GM21528 (cell line): ENCODE measurements around the gene NOC4L.

Source experiments
- ATAC-seq: cut with Tn5 transposase; IDR thresholded peaks from one replicate; pipeline ENCODE4 v1.9.1; 2021; ENCODE audit warnings: mild to moderate bottlenecking, moderate library complexity; ENCODE audit not compliant: unreplicated experiment, low FRiP score

NOC4L gene

DNA sequence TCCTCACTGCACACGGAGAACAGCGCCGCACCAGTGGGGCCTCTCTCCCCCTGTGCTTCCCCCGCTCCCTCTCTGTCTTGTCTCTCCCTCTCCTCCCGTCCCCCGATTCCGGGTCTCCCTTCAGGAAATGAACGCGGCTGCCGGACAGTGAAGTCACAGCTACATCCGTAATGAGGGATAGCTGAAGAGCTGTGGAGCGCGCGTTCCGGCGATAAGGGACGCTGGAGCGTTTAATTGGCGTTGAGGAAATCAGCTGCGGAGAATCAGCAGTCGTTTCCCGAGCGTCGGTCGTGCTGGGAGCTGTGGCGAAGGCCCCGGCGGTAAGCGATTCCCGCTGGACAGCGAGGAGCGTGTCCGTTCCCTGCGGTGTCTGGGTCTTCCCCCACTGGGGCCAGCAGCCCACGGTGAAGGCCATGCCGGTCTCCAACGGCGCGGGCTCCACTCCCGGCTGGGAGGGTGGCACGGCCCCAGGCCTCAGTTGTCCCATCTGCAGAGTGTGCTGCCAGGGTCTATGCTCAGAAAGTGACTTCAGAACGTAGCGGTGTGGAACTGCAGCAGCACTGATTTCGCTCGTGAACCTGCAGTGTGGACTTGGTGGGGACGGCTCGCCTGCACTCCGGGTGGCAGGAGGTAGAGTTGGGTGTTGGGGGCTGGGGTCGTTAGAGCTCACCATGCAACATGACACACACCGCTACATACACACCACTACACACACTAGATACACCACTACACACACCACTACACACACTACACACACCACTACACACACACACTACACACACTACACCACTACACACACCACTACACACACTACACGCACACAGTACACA lies 10.9 kb downstream of the NOC4L start:
- ATAC-seq: no peak

DNA sequence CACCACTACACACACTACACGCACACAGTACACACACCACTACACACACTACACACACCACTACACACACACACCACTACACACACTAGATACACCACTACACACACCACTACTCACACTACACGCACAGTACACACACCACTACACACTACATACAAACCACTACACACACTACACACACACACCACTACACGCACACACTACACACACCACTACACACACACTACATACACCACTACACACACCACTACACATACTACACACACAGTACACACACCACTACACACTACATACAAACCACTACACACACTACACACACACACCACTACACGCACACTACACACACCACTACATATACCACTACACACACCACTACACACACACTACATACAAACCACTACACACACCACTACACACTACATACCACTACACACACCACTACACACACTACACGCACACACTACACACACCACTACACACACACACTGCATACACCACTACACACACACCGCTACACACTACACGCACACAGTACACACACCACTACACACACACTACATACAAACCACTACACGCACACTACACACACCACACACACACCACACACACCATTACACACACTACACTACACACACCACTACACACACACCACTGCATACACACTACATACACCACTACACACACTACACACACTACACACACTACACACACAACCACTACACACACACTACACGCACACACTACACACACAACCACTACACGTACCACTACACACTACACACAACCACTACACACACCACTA lies 11.7 kb downstream of the NOC4L start:
- no peak for ATAC-seq

DNA sequence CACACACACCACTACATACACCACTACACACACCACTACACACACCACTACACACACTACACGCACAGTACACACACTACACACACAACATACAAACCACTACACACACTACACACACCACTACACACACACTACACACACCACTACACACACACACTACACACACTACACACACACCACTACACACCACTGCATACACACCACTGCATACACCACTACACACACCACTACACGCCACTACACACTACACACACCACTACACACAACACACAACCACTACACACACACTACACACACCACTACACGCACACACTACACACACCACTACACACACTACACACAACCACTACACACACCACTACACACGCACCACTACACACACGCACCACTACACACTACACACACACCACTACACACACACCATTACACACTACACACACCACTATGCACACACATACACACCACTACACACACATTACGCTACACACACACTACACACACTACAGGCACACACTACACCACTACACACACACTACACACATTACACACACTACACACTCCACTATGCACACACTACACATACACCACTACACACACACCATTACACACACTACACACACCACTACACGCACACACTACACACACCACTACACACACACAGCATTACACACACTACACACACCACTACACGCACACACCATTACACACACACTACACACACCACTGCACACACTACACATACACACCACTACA lies 12.5 kb downstream of the NOC4L start:
- ATAC-seq: no peak

GRCh38 chr12:132157733-132158409 lies 13.6 kb downstream of the NOC4L start:
- no peak for ATAC-seq

DNA sequence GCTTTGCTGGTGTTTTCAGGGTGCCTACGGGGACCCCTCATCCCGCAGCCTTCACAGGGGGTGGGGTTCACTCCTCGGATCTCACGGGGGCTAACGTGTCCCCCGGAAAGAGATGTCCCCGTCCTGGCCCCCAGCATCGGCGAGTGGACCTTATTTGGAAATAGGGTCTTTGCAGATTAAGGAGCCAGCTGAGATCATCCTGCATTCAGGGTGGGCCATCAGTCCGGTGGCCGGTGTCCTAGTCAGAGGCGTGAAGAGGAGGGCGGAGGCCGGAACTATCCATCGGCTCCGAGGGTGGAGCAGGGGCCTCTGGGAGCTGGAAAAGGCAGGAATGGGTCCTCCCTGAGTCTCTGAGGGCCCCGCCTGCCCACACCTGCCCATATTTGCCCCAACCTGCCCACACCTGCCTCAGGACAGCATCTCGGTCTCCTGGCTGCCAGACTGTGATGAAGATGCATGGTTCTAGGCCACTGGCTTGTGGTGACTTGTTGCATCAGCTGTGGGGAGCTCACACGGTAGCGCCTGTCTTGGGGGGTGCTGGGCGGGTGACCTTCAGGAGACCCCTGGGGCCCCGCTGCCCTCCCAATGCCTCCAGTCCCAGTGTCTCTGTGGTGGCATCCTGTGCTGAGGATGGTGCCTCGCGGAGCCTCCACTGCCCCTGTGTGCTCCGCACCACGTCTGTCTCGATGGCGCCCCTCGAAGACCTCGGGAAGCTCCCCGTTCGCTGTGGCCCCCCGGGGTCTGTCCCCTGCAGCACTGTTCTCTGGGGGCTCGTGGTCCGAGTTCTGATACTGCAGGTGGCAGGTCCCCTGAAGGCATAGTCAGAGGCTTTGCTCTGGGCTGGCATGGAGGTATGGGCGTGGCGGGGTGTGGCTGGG lies 14.7 kb downstream of the NOC4L start:
- ATAC-seq: no peak

DNA sequence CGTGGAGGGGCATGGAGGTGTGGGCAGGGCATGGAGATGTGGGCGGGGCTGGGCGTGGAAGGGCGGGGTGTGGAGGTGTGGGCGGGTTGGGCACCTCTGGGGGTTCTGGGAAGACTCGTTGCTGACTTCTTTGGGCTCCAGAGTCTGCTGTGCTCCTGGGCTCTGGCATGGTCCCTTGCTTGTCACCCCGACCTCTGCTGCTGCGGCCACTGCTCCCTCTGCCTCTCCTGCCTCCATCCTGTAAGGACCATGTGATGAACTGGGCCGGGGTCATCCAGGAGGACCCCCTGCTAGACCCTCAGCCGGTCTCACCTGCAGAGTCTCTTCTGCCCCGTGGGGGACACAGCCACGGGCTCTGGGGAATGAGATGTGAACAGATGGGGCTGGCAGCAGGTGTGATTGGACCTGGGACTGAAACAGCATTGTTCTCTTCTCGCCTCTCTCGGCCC lies 15.3 kb downstream of the NOC4L start:
- ATAC-seq: no peak

- no peak for ATAC-seq
Observed at GRCh38 chr12:132160016-132160415, 15.8 kb downstream of the NOC4L start.

GRCh38 chr12:132160601-132161035 lies 16.4 kb downstream of the NOC4L start:
- ATAC-seq: no peak

- no peak for ATAC-seq
Observed at GRCh38 chr12:132161036-132161781, 17.0 kb downstream of the NOC4L start.

DNA sequence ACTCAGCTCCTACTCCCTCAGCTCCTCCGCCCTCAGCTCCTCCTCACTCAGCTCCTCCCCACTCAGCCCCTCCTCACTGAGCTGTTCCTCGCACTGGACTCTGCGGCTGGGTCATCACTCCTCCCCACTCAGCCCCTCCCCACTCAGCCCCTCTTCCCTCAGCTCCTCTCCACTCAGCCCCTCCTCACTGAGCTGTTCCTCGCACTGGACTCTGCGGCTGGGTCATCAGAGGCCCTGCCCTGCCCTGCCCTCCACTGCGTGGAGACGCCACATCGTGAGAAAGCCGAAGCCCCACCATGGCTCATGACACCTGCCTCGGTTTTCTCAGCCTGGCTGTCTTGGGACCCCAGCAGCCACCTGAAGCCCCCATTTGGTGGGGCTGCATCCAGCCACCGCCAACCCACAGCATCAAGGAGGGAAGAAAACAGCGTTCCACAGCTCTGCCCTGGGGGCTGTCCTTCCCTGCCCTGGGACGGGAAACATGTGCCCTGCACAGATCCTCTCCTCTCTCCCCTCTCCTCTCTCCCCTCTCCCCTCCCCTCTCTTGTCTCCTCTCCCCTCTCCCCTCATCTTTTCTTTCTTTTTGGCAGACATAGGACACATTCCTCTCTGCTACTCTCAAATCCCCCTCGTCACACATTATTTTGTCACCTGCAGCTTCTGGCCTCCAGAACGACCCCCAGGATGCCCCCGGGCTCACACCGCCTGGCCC lies 17.7 kb downstream of the NOC4L start:
- ATAC-seq: no peak

DNA sequence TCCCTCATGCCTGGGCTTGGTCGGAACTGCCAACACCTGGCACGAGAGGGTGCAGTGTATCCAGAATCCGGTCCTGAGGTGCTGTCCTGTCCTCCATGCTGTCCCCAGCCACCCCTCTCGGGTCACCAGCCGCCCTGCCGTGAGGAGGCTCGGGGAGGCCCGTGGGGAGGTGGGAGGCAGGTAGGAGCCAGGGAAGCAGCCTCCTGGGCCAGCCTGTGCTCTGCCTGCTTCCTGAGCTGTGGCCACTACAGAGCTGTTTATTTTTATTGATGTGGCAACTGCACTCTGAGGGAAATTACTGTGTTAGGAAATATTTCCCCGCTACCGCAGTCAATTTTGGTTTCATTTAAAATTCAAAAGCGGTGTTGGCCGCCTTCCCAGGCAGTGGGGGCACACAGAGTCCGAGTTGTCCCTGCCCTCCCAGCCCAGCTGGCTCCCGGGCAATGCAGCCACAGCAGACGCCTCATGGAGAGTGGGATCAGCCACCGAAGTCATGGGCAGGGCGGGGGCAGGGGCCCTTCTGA lies 18.3 kb downstream of the NOC4L start:
- ATAC-seq: no peak

- no peak for ATAC-seq
Observed at GRCh38 chr12:132163041-132163910, 19.0 kb downstream of the NOC4L start.

DNA sequence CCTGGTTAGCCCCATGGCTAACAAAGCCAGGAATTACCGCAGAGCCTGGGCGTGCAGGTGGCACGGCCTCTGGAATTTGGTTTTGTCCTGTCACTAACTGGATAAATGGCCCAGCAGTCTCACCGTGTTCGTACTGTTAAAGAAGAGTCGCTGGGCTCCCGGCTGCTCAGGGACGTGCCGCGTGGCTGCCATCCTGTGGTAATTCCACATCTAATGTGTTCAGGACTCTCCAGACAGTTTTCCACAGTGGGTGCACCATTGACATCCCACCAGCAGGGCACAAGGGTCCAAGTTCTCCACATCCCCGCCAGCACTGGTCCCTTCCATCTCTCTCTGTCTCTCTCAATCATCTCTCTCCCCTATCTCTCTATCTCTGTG lies 19.6 kb downstream of the NOC4L start:
- no peak for ATAC-seq

DNA sequence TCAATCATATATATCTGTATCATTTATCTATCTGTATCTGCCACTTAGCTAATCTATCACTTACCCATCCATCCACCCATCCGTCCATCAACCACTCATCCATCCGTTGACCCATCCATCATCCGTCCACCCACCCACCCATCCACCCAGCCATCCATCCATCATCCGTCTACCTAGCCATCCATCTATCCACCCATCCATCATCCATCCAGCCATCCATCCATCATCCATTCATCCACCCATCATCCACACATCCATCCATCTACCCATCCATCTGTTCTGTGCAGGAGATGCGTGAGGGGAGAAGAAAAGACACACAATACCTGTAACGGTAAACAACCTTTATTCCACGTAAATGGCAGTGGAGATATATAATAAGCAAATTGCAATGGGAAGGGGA lies 20.2 kb downstream of the NOC4L start:
- ATAC-seq: no peak

GRCh38 chr12:132165584-132165983 lies 21.3 kb downstream of the NOC4L start:
- no peak for ATAC-seq

DNA sequence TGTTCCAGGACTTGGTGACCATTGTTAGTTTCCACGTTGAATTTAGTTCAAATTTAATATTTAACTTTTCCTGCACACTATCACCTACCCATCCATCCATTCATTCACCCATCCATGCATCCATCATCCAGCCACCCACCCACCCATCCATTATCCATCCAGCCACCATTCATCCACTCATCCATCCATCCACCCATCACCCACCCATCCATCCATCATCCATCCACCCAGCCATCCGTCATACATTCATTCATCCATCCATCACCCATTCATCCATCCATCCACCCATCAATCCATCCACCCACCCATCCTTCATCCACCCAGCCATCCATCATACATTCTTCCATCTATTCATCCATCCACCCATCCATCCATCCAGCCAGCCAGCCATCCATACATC lies 21.8 kb downstream of the NOC4L start:
- ATAC-seq: no peak
